HepG2 (cell line): ENCODE measurements around the gene CHI3L1. TPM values are rescaled to one million over a fixed set of nuclear protein-coding genes. Genes with fewer than 3 reads are reported as not detected.

Source experiments
- ATAC-seq: fragments of 200-7000 bp; cut with Tn5 transposase; 3 replicates; pipeline ENCODE4 v1.9.1; 2020; ENCODE audit warnings: mild to moderate bottlenecking, moderate library complexity
- BruUV-seq: library from RNA; stranded (reverse); fragments of 400-500 nt; replicated peaks from 2 replicates; lab custom pipeline; 2021; lab: Mats Ljungman, UMichigan
- CTCF ChIA-PET: fragments of 300-600 bp; formaldehyde crosslinking; extraction: SDS; loops from one replicate; lab custom pipeline; 2021; ENCODE audit warnings: low total read pairs, inconsistent platforms, low intra/inter-chr PET ratio; lab: Yijun Ruan, JAX
- POLR2A ChIA-PET: fragments of 350-600 bp; sonication (Branson Sonifier 250); formaldehyde crosslinking; loops from one replicate; lab custom pipeline; 2020; ENCODE audit warnings: antibody characterized with exemption, inconsistent platforms; lab: Yijun Ruan, JAX
- DNase-seq: peaks from one replicate; pipeline ENCODE4 v3.0.0-alpha.2; 2015; ENCODE audit warnings: low spot score
- FAIRE-seq: peaks from 3 replicates; lab custom pipeline; 2011; peaks lifted over from hg19 to GRCh38; lab: Jason Lieb, UNC
- H2AFZ ChIP-seq: one replicate; pipeline ENCODE4 v1.6.1; 2011; ENCODE audit warnings: low read length, inconsistent platforms
- H3K27ac ChIP-seq: fragments of 300-600 bp; 3 replicates; pipeline ENCODE4 v1.8.0; 2011; ENCODE audit warnings: mixed run types, mild to moderate bottlenecking, mixed read lengths, low read length, inconsistent platforms; ENCODE audit not compliant: insufficient read depth; ENCODE audit errors: extremely low read length
- H3K27me3 ChIP-seq, 2 experiments: fragments of 200-600 bp in 1 of 2; 2 replicates in 1 of 2; 3 replicates in 1 of 2; pipeline versions ENCODE4 v1.6.0 to v1.8.0; 2011; ENCODE audit warnings: low read length in 2 of 2, mild to moderate bottlenecking in 2 of 2, moderate library complexity in 2 of 2, inconsistent platforms in 1 of 2; ENCODE audit not compliant: insufficient read depth in 2 of 2, control insufficient read depth in 1 of 2
- H3K36me3 ChIP-seq, 2 experiments: fragments of 200-600 bp in 1 of 2; replicated peaks in 1 of 2; 2 replicates in 1 of 2; 3 replicates in 1 of 2; pipeline versions ENCODE4 v1.5.1 to v1.8.0; 2011; ENCODE audit warnings: low read length in 2 of 2, inconsistent platforms in 1 of 2; ENCODE audit not compliant: insufficient read depth in 2 of 2, control insufficient read depth in 1 of 2
- H3K4me1 ChIP-seq: 2 replicates; pipeline ENCODE4 v1.5.1; 2012; ENCODE audit warnings: low read length, inconsistent platforms; ENCODE audit not compliant: insufficient read depth
- H3K4me2 ChIP-seq: 2 replicates; pipeline ENCODE4 v1.6.0; 2011; ENCODE audit warnings: low read depth, low read length, inconsistent platforms
- H3K4me3 ChIP-seq, 3 experiments: fragments of 200-600 bp in 1 of 3; sonication (generic), shearing (Covaris generic) in 1 of 3; replicated peaks in 1 of 3; 2 replicates each; pipeline ENCODE4 v1.5.1; 2011 to 2016; ENCODE audit warnings: low read length in 3 of 3, inconsistent platforms in 2 of 3, low read depth in 2 of 3, mild to moderate bottlenecking in 2 of 3, control low read depth in 1 of 3, mixed read lengths in 1 of 3; ENCODE audit not compliant: insufficient read depth in 1 of 3
- H3K79me2 ChIP-seq: one replicate; pipeline ENCODE4 v1.6.1; 2011; ENCODE audit warnings: low read length, inconsistent platforms; ENCODE audit not compliant: insufficient read depth
- H3K9ac ChIP-seq: 2 replicates; pipeline ENCODE4 v1.6.0; 2011; ENCODE audit warnings: mild to moderate bottlenecking, low read depth, low read length, inconsistent platforms; ENCODE audit not compliant: insufficient read depth
- H3K9me3 ChIP-seq: 2 replicates; pipeline ENCODE4 v1.5.1; 2012; ENCODE audit warnings: mild to moderate bottlenecking, low read length
- H4K20me1 ChIP-seq: 2 replicates; pipeline ENCODE4 v1.6.0; 2011; ENCODE audit warnings: inconsistent platforms, mild to moderate bottlenecking, low read length, moderate library complexity; ENCODE audit not compliant: insufficient read depth
- ARNT2 ChIP-seq: sonication (generic); formaldehyde crosslinking; IDR thresholded peaks from 2 replicates; pipeline ENCODE4 v1.8.0; 2022; ENCODE audit warnings: mild to moderate bottlenecking, low read depth, missing genetic modification reagents, moderate library complexity
- ATAD3A ChIP-seq: sonication (generic); formaldehyde crosslinking; IDR thresholded peaks from 2 replicates; pipeline ENCODE4 v1.4.0; 2020; ENCODE audit warnings: missing genetic modification reagents
- HDAC2 ChIP-seq: sonication (generic); formaldehyde crosslinking; IDR thresholded peaks from 2 replicates; pipeline ENCODE4 v1.4.0; 2020; ENCODE audit warnings: missing genetic modification reagents
- HMG20A ChIP-seq: IDR thresholded peaks from 2 replicates; pipeline ENCODE4 v1.6.1; 2016; ENCODE audit warnings: borderline replicate concordance
- HOXA3 ChIP-seq: sonication (generic); formaldehyde crosslinking; IDR thresholded peaks from 2 replicates; pipeline ENCODE4 v1.5.0; 2020; ENCODE audit warnings: missing genetic modification reagents
- PATZ1 ChIP-seq: sonication (generic); formaldehyde crosslinking; IDR thresholded peaks from 2 replicates; pipeline ENCODE4 v1.4.0; 2020; ENCODE audit warnings: missing genetic modification reagents
- SNAPC4 ChIP-seq: sonication (generic); formaldehyde crosslinking; IDR thresholded peaks from 2 replicates; pipeline ENCODE4 v1.4.0; 2020; ENCODE audit warnings: mild to moderate bottlenecking, missing genetic modification reagents
- U2AF1 ChIP-seq: fragments of 200-400 bp; formaldehyde crosslinking; optimal IDR thresholded peaks from 2 replicates; pipeline ENCODE3; 2017; ENCODE audit warnings: mild to moderate bottlenecking, low read depth, low read length
- ZC3H4 ChIP-seq: sonication (generic); formaldehyde crosslinking; IDR thresholded peaks from 2 replicates; pipeline ENCODE4 v1.4.0; 2020; ENCODE audit warnings: missing genetic modification reagents, borderline replicate concordance
- ZNF24 ChIP-seq: fragments of 450-650 bp; IDR thresholded peaks from 2 replicates; pipeline ENCODE4 v1.6.1; 2017; ENCODE audit warnings: antibody characterized with exemption, mild to moderate bottlenecking
- ZNF33A ChIP-seq: sonication (generic); formaldehyde crosslinking; IDR thresholded peaks from 2 replicates; pipeline ENCODE4 v1.5.1; 2020; ENCODE audit warnings: missing genetic modification reagents, mild to moderate bottlenecking, moderate library complexity, borderline replicate concordance
- ZNF777 ChIP-seq: sonication (generic); formaldehyde crosslinking; IDR thresholded peaks from 2 replicates; pipeline ENCODE4 v1.4.0; 2020; ENCODE audit warnings: missing genetic modification reagents
- WGBS: methylation state at CpG from one replicate; pipeline ENCODE4 v1.1.6; 2017; ENCODE audit warnings: low lambda C conversion rate; 5-methylcytosine and 5-hydroxymethylcytosine counted together
- in situ Hi-C: cut with HindIII; loops from 2 replicates; pipeline ENCODE4 v1.10.0; 2017; ENCODE audit warnings: low pct_unique_long_range_greater_than_20kb; ENCODE audit not compliant: extremely low pct_ligation_motif_present
- intact Hi-C: fragments of 100-400 bp; cut with micrococcal nuclease; formaldehyde crosslinking; loops from one replicate; pipeline ENCODE4 v1.10.0; 2022; ENCODE audit not compliant: unreplicated experiment
- polyA plus RNA-seq, 8 experiments: library from polyadenylated mRNA; depleted of rRNA in 3 of 8; stranded (reverse) in 7 of 8; unstranded in 1 of 8; fragments of >200 nt; fragmentation: Illumina TruSeq in 4 of 8; extraction: Trizol in 4 of 8; gene quantifications; 2 replicates each; pipeline versions ENCODE4 v1.2.1 to v1.2.3, GENCODE V29; 2011 to 2016; ENCODE audit warnings: low read depth in 4 of 8, missing spikeins in 1 of 8, mixed read lengths in 1 of 8; ENCODE audit not compliant: insufficient read depth in 1 of 8
- total RNA-seq, 5 experiments: library from RNA; depleted of rRNA; stranded (reverse); fragments of >200 nt; fragmentation: Illumina TruSeq; extraction: Trizol; gene quantifications; 2 replicates each; pipeline ENCODE4 v1.2.3, GENCODE V29; 2016; ENCODE audit warnings: low read depth in 1 of 5
- TF ChIP-seq, protein P1 (sequence below): sonication (generic); formaldehyde crosslinking; IDR thresholded peaks from 2 replicates; pipeline ENCODE4 v1.4.0; 2020; ENCODE audit warnings: mild to moderate bottlenecking, missing genetic modification reagents
- TF ChIP-seq, protein P2 (sequence below): sonication (generic); formaldehyde crosslinking; IDR thresholded peaks from 2 replicates; pipeline ENCODE4 v1.5.0; 2020; ENCODE audit warnings: missing genetic modification reagents

CHI3L1 gene
- total and polyA plus RNA-seq, 2 of the 13 experiments (the other 11 are each of a cell fraction or from before 2014, with no cell fraction given), result 0.09 to 0.13 TPM

DNA sequence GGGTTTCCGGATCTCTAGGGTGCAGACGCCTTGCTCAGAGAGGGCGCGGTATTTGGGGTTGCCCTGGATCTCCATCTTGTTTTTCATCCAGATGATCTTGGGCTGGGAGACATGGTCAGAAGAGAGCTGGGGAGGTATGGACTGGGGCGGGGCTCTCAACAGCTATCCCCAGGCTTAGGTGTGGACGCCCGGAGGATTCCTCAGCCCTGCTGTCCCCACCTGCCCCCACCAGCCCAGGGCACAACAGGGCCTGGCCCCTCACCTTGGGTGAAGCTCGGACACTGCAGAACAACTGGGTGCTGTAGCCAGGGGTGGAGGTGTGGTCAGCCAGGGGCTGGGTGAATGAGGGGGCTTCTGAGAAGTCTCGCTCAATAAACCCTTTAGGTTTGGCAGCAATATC lies 17.5 kb downstream of the CHI3L1 start:
- Histone ChIP-seq H3K9me3 (no peaks in the 10 kb centered on the region), H4K20me1 (0 out of 2 replicates have a peak, but pooled peaks cover 4% of the 10 kb centered on the region), H3K4me3 (no peak overlapping the region), H3K36me3 (no peaks in the 10 kb centered on the region), H3K27me3 (peaks cover 2 to 13% of the 10 kb centered on the region in 2 experiments; a peak in 3 of 5 replicates), H2AFZ (no peak overlapping the region), H3K9ac (no peak overlapping the region), H3K4me2 (no peak overlapping the region), H3K79me2 (no peaks in the 10 kb centered on the region), H3K4me1 (no peaks in the 10 kb centered on the region), H3K27ac (no peak overlapping the region)
- ATAC-seq (no peak), DNase-seq (no peak), FAIRE-seq (no peak)
- intact Hi-C loops, result no loop called here
- POLR2A ChIA-PET, result no interaction called here
- TF ChIP-seq ZC3H4 (no peak), U2AF1 (no peak), ZNF24 (no peak), SNAPC4 (CRISPR knock-in tag) (no peak), ARNT2 (CRISPR knock-in tag) (no peak), PATZ1 (CRISPR knock-in tag) (no peak), ZNF33A (CRISPR knock-in tag) (no peak), HMG20A (CRISPR knock-in tag) (no peak), HOXA3 (CRISPR knock-in tag) (no peak), HDAC2 (CRISPR knock-in tag) (no peak), ZNF777 (CRISPR knock-in tag) (no peak), ATAD3A (CRISPR knock-in tag) (no peak)
- TF ChIP-seq, protein P1, sequence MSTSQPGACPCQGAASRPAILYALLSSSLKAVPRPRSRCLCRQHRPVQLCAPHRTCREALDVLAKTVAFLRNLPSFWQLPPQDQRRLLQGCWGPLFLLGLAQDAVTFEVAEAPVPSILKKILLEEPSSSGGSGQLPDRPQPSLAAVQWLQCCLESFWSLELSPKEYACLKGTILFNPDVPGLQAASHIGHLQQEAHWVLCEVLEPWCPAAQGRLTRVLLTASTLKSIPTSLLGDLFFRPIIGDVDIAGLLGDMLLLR (CRISPR knock-in tag), result no peak
- TF ChIP-seq, protein P2, sequence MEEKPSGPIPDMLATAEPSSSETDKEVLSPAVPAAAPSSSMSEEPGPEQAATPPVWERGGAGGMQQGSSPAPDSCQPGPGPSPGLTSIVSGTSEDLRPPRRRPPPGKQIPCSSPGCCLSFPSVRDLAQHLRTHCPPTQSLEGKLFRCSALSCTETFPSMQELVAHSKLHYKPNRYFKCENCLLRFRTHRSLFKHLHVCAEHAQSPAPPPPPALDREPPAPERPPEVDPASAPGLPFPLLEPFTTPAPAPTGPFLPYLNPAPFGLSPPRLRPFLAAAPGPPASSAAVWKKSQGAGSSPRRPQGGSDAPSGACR (CRISPR knock-in tag), result no peak
- BruUV-seq, result no TSS peak
- CTCF ChIA-PET, result no interaction called here
- in situ Hi-C loops, result loop anchor here (5.0 kb wide), 1 partner anchor 48 kb away; no protein-coding TSS in a partner anchor
- 73% methylated on average over 5 of the region's 9 CpGs for WGBS
